Measurements from ENCODE around the gene TMBIM4.

GRCh38 chr12:66206141-66206540, 36.3 kb upstream of the TMBIM4 start:
- TF ChIP-seq CTCF (IDR thresholded peaks at IDR 0.05) (no peak), POLR2A (IDR thresholded peaks at IDR 0.05) (no peak)

All from thyroid gland (tissue), 4 donors.